Small intestine (tissue), 7 donors: ENCODE data around the gene SCUBE2. TPM values are rescaled to one million over a fixed set of nuclear protein-coding genes. Genes with fewer than 3 reads are reported as not detected.
"Not testable (repeated sequence)": the region's sequence is repeated elsewhere in the genome, so short reads cannot be mapped to it uniquely, and the experiment has no call there.

Source experiments
- DNase-seq, 2 donors: peaks; one replicate each; pipeline versions ENCODE4 v3.0.0 to v3.0.0-alpha.2; 2013
- FAIRE-seq: peaks from 2 replicates; lab custom pipeline; 2012; peaks lifted over from hg19 to GRCh38; lab: Jason Lieb, UNC
- H3K27ac ChIP-seq, 3 donors: one replicate each; pipeline ENCODE4 v1.5.1; 2013; ENCODE audit warnings: low read length in 2 of 3, mild to moderate bottlenecking in 2 of 3, control low read depth in 1 of 3, inconsistent platforms in 1 of 3, low read depth in 1 of 3, moderate library complexity in 1 of 3
- H3K27me3 ChIP-seq, 3 donors: one replicate each; pipeline ENCODE4 v1.6.1; 2013; ENCODE audit warnings: low read length in 3 of 3, inconsistent platforms in 1 of 3; ENCODE audit not compliant: control insufficient read depth in 3 of 3, insufficient read depth in 3 of 3
- H3K36me3 ChIP-seq, 3 donors: one replicate each; pipeline ENCODE4 v1.6.1; 2013; ENCODE audit warnings: low read length in 3 of 3, inconsistent platforms in 1 of 3, low read depth in 1 of 3, mild to moderate bottlenecking in 1 of 3, moderate library complexity in 1 of 3; ENCODE audit not compliant: control insufficient read depth in 3 of 3, insufficient read depth in 2 of 3
- H3K4me1 ChIP-seq, 3 donors: one replicate each; pipeline ENCODE4 v1.6.1; 2013; ENCODE audit warnings: low read length in 2 of 3, inconsistent platforms in 1 of 3, low read depth in 1 of 3, mild to moderate bottlenecking in 1 of 3, moderate library complexity in 1 of 3; ENCODE audit not compliant: control insufficient read depth in 3 of 3, insufficient read depth in 2 of 3
- H3K4me3 ChIP-seq, 3 donors: one replicate each; pipeline ENCODE4 v1.5.1; 2013; ENCODE audit warnings: low read length in 3 of 3, control low read depth in 1 of 3, inconsistent platforms in 1 of 3, low read depth in 1 of 3, mild to moderate bottlenecking in 1 of 3, moderate library complexity in 1 of 3
- H3K9me3 ChIP-seq, 2 donors: one replicate each; pipeline ENCODE4 v1.6.1; 2013; ENCODE audit warnings: low read depth in 1 of 2, low read length in 1 of 2; ENCODE audit not compliant: control insufficient read depth in 2 of 2, insufficient read depth in 1 of 2
- WGBS, 3 donors: extraction: QIAGEN DNeasy Blood & Tissue Kit; methylation state at CpG; one replicate each; pipeline ENCODE4 v1.1.7; 2013; 5-methylcytosine and 5-hydroxymethylcytosine counted together
- polyA plus RNA-seq, 4 donors: library from polyadenylated mRNA; stranded (reverse) in 3 of 4; unstranded in 1 of 4; fragments of 200-250 nt in 3 of 4; fragments of 120-200 nt in 1 of 4; gene quantifications; one replicate each; pipeline versions ENCODE4 v1.2.1 to v1.2.3, GENCODE V29; 2013
- donor health status: healthy with polysubstance abuse.
- donor health status: control.
- donor health status: control.
- donor health status: Bipolar disorder and iron deficiency.
- donor health status: healthy.

Gene SCUBE2
- polyA plus RNA-seq, 4 donors, result under 0.01 to 8.8 (median 4.9) TPM; not detected in 1

- 69 to 90% (median 89%) methylated on average over 8 of the region's 8 CpGs for WGBS, 3 donors
- FAIRE-seq, result no peak
- no peak overlapping the region for H3K4me3 ChIP-seq
These were observed 70.5 kb downstream of the SCUBE2 start for GRCh38 chr11:9020916-9021315.

GRCh38 chr11:9019861-9020260 is 71.5 kb downstream of the SCUBE2 start:
- Histone ChIP-seq H3K9me3 (no peaks in the 10 kb centered on the region), H3K4me3 (no peak overlapping the region), H3K27ac (no peak overlapping the region), H3K4me1 (peaks cover 0 to 3% (median 0%) of the 10 kb centered on the region in 3 donors), H3K36me3 (no peaks in the 10 kb centered on the region), H3K27me3 (no peaks in the 10 kb centered on the region)
- FAIRE-seq (no peak), DNase-seq (no peak)
- 91 to 96% (median 94%) methylated on average over 6 of the region's 6 CpGs for WGBS, 3 donors

More at GRCh38 chr11:9020916-9021315, 70.5 kb downstream of the SCUBE2 start:
- Histone ChIP-seq H3K36me3 (no peaks in the 10 kb centered on the region), H3K27me3 (no peaks in the 10 kb centered on the region), H3K27ac (no peak overlapping the region), H3K9me3 (no peaks in the 10 kb centered on the region), H3K4me1 (peaks cover 0 to 3% (median 0%) of the 10 kb centered on the region in 3 donors)
- DNase-seq, result no peak

GRCh38 chr11:9017773-9018172 is 73.6 kb downstream of the SCUBE2 start:
- WGBS, 3 donors, result 60 to 88% (median 72%) methylated on average over 5 of the region's 5 CpGs
- no peak for FAIRE-seq

GRCh38 chr11:9016916-9017642 is 74.3 kb downstream of the SCUBE2 start:
- no peaks in the 10 kb centered on the region for H3K36me3 ChIP-seq
- no peak overlapping the region for H3K27ac ChIP-seq
- FAIRE-seq (no peak), DNase-seq (no peak)
- WGBS, 3 donors, result 62 to 76% (median 67%) methylated on average over 6 of the region's 6 CpGs
- no peaks in the 10 kb centered on the region for H3K27me3 ChIP-seq
- H3K4me1 ChIP-seq, result peaks cover 0 to 3% (median 0%) of the 10 kb centered on the region in 3 donors
- H3K4me3 ChIP-seq, result no peak overlapping the region
- no peaks in the 10 kb centered on the region for H3K9me3 ChIP-seq

More at GRCh38 chr11:9017773-9018172, 73.6 kb downstream of the SCUBE2 start:
- Histone ChIP-seq H3K27me3 (no peaks in the 10 kb centered on the region), H3K4me3 (no peak overlapping the region), H3K27ac (peak overlapping the region in 1 of 3 donors; percentile 17), H3K9me3 (no peaks in the 10 kb centered on the region), H3K4me1 (peaks cover 0 to 3% (median 0%) of the 10 kb centered on the region in 3 donors), H3K36me3 (no peaks in the 10 kb centered on the region)
- no peak for DNase-seq

- DNase-seq, result peak; percentile 73
- Histone ChIP-seq H3K36me3 (no peaks in the 10 kb centered on the region), H3K4me3 (no peak overlapping the region), H3K4me1 (peaks cover 0 to 3% (median 0%) of the 10 kb centered on the region in 3 donors), H3K9me3 (no peaks in the 10 kb centered on the region), H3K27ac (no peak overlapping the region), H3K27me3 (no peaks in the 10 kb centered on the region)
- FAIRE-seq, result no peak
- WGBS, 3 donors, result 5 to 18% (median 6%) methylated on average over 4 of the region's 4 CpGs
These were observed 75.7 kb downstream of the SCUBE2 start for GRCh38 chr11:9015677-9016076.

GRCh38 chr11:9014826-9015225 is 76.6 kb downstream of the SCUBE2 start:
- no peak for FAIRE-seq
- no peak overlapping the region for H3K27ac ChIP-seq
- 90 to 94% (median 92%) methylated on average over 3 of the region's 3 CpGs for WGBS, 3 donors

GRCh38 chr11:9013373-9013772 is 78.0 kb downstream of the SCUBE2 start:
- Histone ChIP-seq H3K9me3 (no peaks in the 10 kb centered on the region), H3K36me3 (no peaks in the 10 kb centered on the region), H3K4me1 (peaks cover 0 to 3% (median 0%) of the 10 kb centered on the region in 3 donors), H3K27ac (no peak overlapping the region), H3K4me3 (no peak overlapping the region), H3K27me3 (peaks cover 0 to 1% (median 0%) of the 10 kb centered on the region in 3 donors)
- no peak for FAIRE-seq
- no peak for DNase-seq
- WGBS, 3 donors, result 90 to 98% (median 92%) methylated on average over 4 of the region's 4 CpGs

More at GRCh38 chr11:9014826-9015225, 76.6 kb downstream of the SCUBE2 start:
- no peaks in the 10 kb centered on the region for H3K36me3 ChIP-seq
- no peaks in the 10 kb centered on the region for H3K27me3 ChIP-seq
- no peaks in the 10 kb centered on the region for H3K9me3 ChIP-seq
- no peak for DNase-seq
- no peak overlapping the region for H3K4me3 ChIP-seq
- peaks cover 0 to 3% (median 0%) of the 10 kb centered on the region in 3 donors for H3K4me1 ChIP-seq

- DNase-seq, H3K4me1 ChIP-seq, H3K9me3 ChIP-seq, FAIRE-seq, H3K4me3 ChIP-seq, H3K36me3 ChIP-seq, H3K27ac ChIP-seq: not testable (repeated sequence)
- H3K27me3 ChIP-seq, result peaks cover 0 to 26% (median 0%) of the 10 kb centered on the region in 3 donors
- 15 to 79% (median 59%) methylated on average over 1 of the region's 1 CpG for WGBS, 3 donors
These were observed 81.9 kb downstream of the SCUBE2 start for GRCh38 chr11:9009538-9009937.
